Measurements from ENCODE around the gene GALNT8. TPM values are rescaled to one million over a fixed set of nuclear protein-coding genes. Genes with fewer than 3 reads are reported as not detected.

Gene GALNT8
- total and polyA plus RNA-seq, 9 of the 15 experiments (the other 6 are each of a cell fraction or from before 2014, with no cell fraction given) = 0.11 to 0.23 (median 0.21) TPM; not detected in 6

GRCh38 chr12:4768341-4768740, 48.1 kb downstream of the GALNT8 start:
- 5% methylated on average over 2 of the region's 2 CpGs for WGBS (ENCODE audit: insufficient coverage, low coverage, missing lambda C conversion rate)
- Histone ChIP-seq H3K9me1 (ENCODE audit: control insufficient read depth, insufficient read depth, low read length) (no peaks in the 10 kb centered on the region), H4K20me1 (replicated peaks; ENCODE audit: control insufficient read depth, insufficient read depth, low read length) (no peaks in the 10 kb centered on the region; the same call in 1 of the 2 replicates), H3K27ac (ENCODE audit: extremely low read depth, low read depth, low read length) (no peak overlapping the region), H3K36me3 (ENCODE audit: control insufficient read depth, insufficient read depth, low read length) (no peaks in the 10 kb centered on the region), H2AFZ (ENCODE audit: low read depth, low read length) (no peak overlapping the region), H3K79me2 (ENCODE audit: control insufficient read depth, insufficient read depth, low read length) (no peaks in the 10 kb centered on the region), H3K4me2 (ENCODE audit: insufficient read depth, low read length) (no peak overlapping the region), H3K9ac (ENCODE audit: insufficient read depth in 1 of 2, low read depth in 2 of 2, low read length in 2 of 2) (no peak overlapping the region), H3K27me3 (ENCODE audit: control insufficient read depth in 2 of 2, insufficient read depth in 2 of 2, low read length in 2 of 2) (peaks cover 2 to 27% of the 10 kb centered on the region in 2 experiments; a peak in 3 of 5 replicates), H3K9me3 (replicated peaks; ENCODE audit: control insufficient read depth, insufficient read depth, low read depth, low read length) (no peaks in the 10 kb centered on the region), H3K4me3 (no peak overlapping the region), H3K4me1 (replicated peaks in 1 of 2; ENCODE audit: control insufficient read depth in 2 of 2, insufficient read depth in 2 of 2, low read length in 2 of 2) (peaks cover 0 to 6% of the 10 kb centered on the region in 2 experiments; a peak in 2 of 5 replicates)
- CTCF ChIA-PET (ENCODE audit: low intra/inter-chr PET ratio) = no interaction called here
- no TSS peak for BruUV-seq (replicated peaks)
- ATAC-seq (no peak), FAIRE-seq (no peak), DNase-seq (ENCODE audit: extremely low read depth in 1 of 4, low spot score in 3 of 4) (no peak)
- intact Hi-C loops (cut with micrococcal nuclease) = no loop called here
- POLR2A ChIA-PET = no interaction called here
- in situ Hi-C loops (cut with MboI) = no loop called here
- TF ChIP-seq HOXB6 (CRISPR knock-in tag; IDR thresholded peaks at IDR 0.05; ENCODE audit: borderline replicate concordance) (no peak), EGR1 (conservative IDR thresholded peaks at IDR 0.05) (no peak), PTTG1 (tag; IDR thresholded peaks at IDR 0.05; ENCODE audit: low read depth) (no peak), SPI1 (IDR thresholded peaks at IDR 0.05; ENCODE audit: borderline replicate concordance, low read depth, low read length) (no peak), DLX4 (CRISPR knock-in tag; IDR thresholded peaks at IDR 0.05) (no peak), ASH1L (IDR thresholded peaks at IDR 0.05; ENCODE audit: borderline replicate concordance, low read depth, partially characterized antibody) (no peak), HMG20B (CRISPR knock-in tag; IDR thresholded peaks at IDR 0.05) (no peak)

All from K562 (cell line).